GM08714 (cell line): ENCODE results near the gene PROSER3.

ENCODE experiments used
- H3K4me3 ChIP-seq: fragments of 200-500 bp; sonication (Bioruptor generic); 2 replicates; pipeline ENCODE4 v1.5.1; 2014; ENCODE audit warnings: mild to moderate bottlenecking, low read length, inconsistent platforms
- ZNF274 ChIP-seq: IDR thresholded peaks from 2 replicates; pipeline ENCODE4 v1.6.1; 2012; ENCODE audit warnings: mild to moderate bottlenecking, low read depth, low read length

The PROSER3 gene

DNA sequence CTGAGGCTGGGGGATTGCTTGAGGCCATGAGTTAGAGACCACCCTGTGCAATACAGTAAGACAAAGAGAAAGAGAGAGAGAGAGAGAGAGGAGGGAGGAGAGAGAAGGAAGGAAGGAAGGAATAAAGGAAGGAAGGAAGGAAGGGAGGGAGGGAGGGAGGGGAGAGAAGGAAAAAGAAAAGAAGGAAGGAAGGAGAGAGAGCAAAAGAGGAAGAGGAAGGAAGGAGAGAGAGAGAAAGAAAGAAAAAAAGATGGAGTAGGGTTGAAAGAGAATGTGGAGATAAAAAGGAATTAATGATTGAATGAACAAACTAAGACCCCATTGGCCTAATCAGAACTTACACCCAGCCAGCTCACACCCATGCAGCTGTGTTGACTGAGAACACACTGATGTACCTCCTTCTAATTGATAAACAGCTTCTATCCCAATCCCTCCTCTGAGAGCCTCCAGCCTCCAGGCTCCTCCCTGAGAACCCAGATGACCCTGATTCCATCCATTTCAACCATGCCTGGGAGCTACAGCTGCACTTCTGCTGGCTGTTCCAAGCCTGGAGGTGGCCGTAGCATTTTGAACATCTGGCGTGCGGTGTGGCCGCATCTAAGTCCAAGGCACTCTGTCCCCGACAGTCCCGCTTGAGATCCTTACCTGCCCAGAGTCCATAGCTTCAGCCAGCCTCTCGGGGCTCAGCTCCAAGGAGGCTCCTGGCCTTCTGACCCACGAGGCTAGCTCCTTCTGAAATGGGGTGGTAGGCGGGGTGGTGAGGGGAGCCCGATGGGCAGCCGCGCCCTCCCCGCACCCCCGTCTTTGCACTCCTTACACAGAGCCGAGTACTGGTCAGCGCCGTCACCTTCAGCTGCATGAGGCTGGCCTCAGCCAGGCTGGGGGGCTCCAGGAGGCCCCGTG lies 53.6 kb downstream of the PROSER3 start:
- no peak overlapping the region for H3K4me3 ChIP-seq
- no peak for TF ChIP-seq ZNF274

DNA sequence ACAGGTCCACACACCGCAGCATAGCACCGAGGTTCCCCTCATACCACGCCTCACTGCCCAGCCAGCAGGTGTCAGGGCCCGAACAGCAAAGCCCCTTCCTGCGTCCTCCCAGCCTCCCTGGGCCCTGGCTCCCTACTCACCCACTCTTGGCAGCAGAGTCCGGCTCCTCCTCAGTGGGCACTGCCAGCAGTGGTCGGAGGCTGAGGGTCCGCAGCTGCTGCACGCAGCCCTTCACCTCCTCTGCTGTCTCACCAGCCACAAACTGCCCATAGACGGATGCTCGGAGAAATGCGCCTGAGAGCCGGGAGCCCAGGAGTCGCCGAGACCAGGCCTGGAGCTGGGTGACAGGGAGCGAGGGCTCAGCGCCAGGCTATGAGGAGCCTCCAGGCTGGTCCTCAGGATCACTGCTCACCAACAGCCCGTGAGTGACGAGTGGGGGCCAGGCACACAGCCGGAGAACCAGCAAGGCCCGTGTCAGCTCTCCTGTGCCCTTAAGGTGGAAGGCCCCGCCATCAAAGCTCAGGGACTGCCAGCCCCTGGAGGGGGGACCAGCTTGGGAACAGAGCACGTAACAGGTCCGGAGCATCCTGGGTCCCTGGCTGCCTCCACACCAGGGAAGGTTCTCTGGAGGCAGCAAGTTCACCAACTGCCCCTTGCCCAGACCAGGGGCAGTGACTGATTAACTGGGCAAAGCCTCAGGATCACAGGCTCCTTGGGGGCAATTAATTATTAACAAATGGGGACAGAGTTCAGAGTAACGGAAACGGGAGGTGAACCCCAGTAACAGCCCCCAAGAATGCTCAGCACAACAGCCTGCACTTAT lies 54.5 kb downstream of the PROSER3 start, which contains the start of gene PRODH2:
Gene PRODH2, minus strand, starts transcription at position 626 of the 823 bp plus-strand sequence. Its CDS starts 40 bp downstream, at position 586.
- no peak for TF ChIP-seq ZNF274
- H3K4me3 ChIP-seq: no peak within 1 kb of the TSS

DNA sequence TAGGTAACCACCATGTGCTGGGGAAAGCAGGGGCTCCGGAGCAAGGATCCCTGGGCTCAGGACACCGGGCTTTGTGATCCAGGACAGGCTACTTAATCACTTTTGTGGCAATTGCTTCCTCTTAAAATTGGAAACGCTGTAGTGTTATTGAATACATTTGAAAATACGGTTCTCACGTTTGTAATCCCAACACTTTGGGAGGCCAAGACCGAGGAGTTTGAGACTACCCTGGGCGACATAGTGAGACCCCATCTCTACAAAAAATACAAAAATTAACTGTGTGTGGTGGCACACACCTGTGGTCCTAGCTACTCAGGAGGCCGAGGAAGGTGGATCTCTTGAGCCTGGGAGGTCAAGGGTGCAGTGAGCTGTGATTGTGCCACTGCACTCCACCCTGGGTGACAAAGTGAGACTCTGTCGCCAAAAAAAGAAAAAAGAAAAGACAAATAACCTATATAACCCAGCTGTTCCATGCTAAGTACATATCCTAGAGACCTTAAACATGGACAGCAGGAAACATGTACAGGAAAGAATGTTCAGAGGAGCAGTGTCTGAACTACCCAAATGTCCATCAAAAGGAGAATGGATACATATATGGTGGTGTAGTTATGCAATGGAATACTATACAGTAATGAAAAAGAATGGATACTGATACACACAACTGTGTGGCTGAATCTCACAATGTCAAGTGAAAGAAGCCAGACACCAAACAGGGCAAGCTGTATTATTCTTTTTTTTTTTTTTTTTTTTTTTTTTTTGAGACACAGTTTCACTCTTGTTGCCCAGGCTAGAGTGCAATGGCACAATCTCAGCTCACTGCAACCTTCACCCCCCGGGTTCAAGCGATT lies 55.3 kb downstream of the PROSER3 start:
- H3K4me3 ChIP-seq: no peak overlapping the region
- no peak for TF ChIP-seq ZNF274

DNA sequence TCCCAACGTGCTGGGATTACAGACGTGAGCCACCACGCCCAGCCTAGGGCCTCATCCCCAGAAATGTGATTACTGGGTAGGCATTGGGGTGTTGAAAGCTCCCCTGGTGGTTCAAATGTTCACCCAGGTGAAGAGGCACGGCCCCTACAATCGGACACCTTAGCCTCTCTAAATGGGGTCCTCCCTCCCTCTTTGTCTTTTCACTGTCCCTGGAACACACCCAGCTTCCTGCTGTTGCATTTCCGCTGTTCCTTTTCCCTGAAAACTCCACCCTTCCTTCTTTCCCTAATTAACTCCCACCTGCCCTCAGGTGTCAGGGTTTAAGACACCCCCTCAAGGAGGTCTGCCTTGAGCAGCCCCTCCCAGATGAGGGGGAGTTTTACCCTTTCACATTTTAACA lies 58.3 kb downstream of the PROSER3 start:
- H3K4me3 ChIP-seq: no peak overlapping the region
- no peak for TF ChIP-seq ZNF274

DNA sequence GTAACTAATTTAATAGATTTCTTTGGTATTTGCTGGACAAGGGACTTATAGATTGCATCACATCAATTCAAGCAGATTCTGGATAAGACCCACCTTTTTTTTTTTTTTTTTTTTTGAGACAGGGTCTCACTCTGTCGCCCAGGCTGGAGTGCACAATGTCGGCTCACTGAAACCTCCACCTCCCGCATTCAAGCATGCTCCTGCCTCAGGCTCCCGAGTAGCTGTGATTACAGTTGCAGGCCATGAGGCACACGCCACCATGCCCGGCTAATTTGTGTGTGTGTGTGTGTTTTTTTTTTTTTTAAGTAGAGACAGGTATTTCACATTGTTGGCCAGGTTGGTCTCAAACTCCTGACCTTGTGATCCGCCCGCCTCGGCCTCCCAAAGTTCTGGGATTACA lies 58.9 kb downstream of the PROSER3 start:
- TF ChIP-seq ZNF274: no peak
- no peak overlapping the region for H3K4me3 ChIP-seq

DNA sequence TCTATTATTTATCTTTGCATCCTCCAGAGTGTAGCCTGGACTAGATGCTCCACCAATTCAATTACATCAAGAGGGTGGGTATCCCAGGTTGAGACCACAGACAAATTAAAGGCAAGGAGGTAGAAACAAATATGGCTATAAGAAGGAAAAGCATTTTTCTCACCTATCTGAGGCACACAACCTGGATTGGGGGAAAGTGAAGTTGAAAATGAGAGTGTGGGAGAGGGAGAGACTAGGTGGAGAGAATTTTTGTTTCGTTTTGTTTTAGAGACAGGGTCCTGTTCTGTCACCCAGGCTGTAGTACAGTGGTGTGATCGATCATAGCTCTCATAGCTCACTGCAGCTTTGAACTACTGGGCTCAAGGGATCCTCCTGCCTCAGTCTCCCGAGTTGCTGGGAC lies 60.5 kb downstream of the PROSER3 start:
- TF ChIP-seq ZNF274: no peak
- no peak overlapping the region for H3K4me3 ChIP-seq
